Kidney tubule cell (primary cell): ENCODE data around the gene PTPN14.

Experiments
- DNase-seq: peaks from one replicate; pipeline ENCODE4 v3.0.0-alpha.2; 2018; ENCODE audit warnings: low spot score

PTPN14 gene

GRCh38 chr1:214568328-214568727 is 16.9 kb upstream of the PTPN14 start:
- no peak for DNase-seq

GRCh38 chr1:214567481-214567980 is 16.1 kb upstream of the PTPN14 start:
- DNase-seq, result no peak

DNA sequence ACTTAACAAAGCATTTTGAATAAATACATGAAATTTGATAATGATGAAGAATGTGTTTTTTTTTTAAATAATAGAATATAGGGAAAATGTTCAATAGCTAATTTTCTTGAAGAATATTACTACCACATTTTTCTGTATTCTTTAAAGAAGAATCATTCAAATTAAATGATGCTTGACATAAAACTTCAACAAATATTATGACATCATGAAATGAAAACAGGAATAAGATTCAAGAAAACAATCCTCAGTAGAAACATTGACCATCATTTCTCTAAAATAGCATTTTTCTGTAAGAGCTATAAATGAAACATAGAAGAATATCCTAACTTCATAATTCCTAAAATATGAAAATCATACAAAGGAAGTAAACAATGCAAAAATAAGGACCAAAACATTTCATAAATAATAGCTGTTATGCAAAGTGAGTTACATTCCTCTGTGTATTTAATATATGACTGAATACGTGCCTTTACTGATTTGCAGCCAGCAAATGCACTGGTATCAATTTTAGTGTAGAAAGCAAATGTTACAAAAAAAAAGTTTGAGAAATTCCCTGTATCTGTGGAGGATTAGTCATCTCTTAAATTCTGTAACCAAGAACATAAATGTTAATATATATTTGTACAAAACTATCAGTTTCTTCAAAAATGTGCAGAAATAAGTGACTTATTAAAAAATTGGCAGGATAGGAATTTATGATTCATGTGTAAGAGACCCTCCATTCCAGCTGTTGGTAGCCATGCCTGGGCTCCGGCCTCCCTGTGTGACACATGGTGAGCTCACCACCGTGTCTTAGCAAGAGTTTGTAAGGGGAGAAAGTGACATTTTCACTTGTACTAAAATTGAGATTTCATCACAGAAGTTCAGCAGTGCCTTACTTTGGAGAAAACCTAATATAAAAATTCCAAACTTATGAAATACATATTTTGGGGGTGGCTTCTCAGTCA is 15.0 kb upstream of the PTPN14 start:
- DNase-seq, result peak; percentile 95

- no peak for DNase-seq
These were observed 13.9 kb upstream of the PTPN14 start for GRCh38 chr1:214565310-214565709.

DNA sequence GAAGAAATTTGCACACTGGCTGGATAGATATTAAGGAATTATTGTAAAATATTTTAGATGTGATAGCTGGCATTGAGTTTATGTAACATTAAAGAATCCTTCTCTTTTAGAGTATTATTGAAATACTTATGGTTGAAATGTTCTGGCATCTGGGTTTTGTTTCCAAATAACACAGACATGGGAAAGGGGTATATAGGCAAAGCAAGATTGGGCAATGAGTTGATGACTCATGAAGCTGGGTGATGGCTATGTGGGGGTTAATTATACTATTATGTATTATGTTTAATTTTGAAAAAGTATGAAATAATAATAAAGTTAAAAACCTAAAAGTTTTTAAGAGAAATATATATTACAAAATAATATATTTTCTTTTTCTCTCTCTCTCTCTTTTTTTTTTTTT is 12.5 kb upstream of the PTPN14 start:
- no peak for DNase-seq

DNA sequence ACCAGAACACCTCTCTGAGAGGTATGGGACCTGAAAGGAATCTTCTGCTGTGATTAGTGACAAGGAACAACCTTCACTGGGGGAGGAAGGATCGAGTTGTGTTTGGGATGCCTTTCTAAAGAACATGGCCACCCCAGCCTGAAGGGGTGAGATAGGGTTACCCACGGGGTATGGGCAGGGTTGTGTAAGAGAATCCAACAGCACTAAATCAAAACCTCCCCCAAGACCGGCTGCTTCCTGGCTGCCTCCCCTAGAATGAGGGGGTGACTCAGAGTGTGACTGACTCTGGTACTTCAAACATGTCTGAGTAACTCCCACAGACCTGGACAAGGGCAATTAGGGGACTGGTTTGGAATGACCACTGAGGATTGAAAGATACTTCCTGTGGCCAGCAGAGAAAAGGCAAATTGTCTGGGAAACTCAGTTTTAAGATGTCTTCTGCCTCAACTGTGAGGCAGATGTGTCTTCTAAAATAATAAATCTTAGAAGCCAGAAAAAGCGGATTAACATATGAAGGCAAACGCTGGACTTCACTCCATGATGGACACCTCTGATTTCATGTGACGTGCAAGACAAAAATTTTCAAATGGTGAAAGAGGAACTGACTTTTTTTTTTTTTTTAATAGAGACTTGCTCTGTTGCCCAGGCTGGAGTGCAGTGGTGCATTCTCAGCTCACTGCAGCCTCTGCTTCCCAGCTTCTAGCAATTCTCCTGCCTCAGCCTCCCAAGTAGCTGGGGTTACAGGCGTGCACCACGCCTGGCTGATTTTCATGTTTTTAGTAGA is 6.7 kb upstream of the PTPN14 start:
- peak; percentile 93 for DNase-seq

GRCh38 chr1:214553142-214553710 is 1.8 kb upstream of the PTPN14 start:
- DNase-seq, result no peak

- DNase-seq, result peak; percentile 94
These were observed 789 bp upstream of the PTPN14 start for GRCh38 chr1:214552174-214552608.

DNA sequence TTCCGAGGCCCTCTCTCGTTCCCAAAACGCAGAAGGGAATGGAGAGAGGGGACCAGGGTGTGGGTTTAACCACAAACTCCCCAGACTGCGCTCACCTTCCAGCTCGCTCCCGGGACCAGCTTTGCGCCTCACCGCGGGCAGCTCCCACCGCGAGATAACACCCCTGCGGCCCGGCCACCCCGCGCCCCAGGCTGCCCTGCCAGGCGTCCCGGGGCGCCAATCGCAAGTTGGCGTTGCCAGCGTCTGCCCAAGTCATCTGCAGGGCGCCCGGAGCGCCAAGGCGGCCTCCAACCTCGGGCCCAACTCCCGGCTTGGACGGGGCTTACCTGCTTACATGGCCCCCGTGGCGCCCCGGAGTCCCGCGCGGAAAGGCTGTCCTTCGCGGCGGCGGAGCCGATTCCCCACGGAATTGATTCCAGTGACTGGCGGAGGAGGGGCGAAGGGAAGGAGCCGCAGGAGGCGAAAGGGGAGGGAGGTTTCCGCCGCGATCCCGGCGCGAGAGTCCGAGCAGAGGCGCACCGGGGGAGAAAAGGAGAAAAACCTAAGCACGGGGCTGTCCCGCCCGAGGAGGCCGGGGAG is 456 bp downstream of the PTPN14 start:
- DNase-seq, result no peak

DNA sequence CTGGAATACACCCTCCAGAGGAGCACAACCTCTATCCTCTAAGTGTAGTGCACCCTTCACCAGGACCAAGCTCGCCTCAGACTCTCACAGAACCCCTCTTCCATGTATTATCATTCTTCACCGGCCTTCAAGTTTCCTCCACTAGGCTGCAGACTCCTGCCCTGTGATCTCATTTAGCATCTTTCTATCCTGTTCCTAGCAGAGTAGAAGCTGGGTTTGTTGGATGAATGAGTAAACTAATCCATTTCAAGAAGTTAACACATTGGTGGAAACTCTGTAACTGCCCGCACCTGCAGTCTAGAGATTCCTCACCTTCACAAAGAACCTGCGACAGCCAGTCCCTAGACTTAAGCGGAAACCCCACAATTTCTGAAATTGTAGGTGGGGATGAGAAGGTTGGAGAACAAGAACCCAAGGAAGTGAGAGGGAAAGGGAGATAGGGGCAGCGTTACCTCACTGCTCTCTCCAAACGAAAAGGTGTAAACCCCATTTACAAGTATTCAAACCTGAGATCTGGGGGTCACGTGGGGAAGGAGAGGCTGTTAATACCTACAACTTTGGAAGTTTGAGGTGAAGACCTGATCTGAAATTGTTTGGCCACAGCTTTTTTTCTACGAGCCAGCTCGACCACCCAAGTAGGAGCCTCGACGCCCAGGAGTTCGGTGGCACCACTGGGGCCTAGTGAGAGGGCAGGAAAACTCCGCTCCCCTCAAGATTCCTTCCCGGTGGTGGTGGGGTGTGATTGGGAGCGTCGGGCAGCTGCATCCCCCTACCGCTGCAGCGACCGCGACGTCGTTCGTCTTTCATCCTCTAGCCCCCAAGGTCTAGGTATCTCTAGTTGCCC is 1.2 kb downstream of the PTPN14 start:
- peak; percentile 64 for DNase-seq

DNA sequence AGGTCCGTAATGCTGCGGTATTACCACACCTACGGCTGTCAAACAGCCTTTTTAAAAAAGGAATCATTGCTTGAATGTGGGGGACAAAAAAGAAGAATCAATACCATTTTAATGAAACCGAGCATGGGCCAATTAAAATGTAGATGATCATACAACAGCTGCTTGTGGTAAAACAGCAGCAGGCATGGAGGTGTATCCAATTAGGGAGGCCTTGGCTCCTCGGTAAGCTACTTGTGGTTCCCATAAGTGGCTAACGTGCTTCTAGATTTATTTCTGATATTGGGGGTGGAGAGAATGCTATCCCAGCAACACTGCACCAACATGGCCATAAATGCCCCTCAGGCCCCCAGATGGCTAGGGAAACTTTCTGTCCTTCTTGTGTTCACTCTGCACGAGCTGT is 1.8 kb downstream of the PTPN14 start:
- DNase-seq, result no peak

- DNase-seq, result peak; percentile 70
These were observed 2.4 kb downstream of the PTPN14 start for GRCh38 chr1:214548988-214549387.

GRCh38 chr1:214548271-214548670 is 3.1 kb downstream of the PTPN14 start:
- DNase-seq, result no peak

DNA sequence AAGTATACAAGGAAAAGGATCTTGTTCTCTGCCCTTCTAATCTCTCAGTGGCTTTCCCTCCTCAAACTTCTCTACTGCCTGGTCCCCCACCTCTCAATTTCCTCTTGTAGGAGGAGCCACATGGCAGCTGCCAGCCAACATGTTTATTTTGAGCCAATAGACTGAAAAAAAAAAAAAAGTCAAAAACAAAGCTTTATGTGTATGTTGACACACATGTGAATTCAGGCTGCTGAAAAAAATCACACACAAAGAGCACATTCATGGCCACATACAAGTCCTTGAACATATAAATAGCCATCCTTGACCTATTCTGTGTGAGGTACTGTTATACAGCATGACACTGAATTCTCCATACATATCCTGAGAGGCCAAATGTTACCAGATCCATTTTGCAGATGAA is 3.7 kb downstream of the PTPN14 start:
- DNase-seq, result no peak

DNA sequence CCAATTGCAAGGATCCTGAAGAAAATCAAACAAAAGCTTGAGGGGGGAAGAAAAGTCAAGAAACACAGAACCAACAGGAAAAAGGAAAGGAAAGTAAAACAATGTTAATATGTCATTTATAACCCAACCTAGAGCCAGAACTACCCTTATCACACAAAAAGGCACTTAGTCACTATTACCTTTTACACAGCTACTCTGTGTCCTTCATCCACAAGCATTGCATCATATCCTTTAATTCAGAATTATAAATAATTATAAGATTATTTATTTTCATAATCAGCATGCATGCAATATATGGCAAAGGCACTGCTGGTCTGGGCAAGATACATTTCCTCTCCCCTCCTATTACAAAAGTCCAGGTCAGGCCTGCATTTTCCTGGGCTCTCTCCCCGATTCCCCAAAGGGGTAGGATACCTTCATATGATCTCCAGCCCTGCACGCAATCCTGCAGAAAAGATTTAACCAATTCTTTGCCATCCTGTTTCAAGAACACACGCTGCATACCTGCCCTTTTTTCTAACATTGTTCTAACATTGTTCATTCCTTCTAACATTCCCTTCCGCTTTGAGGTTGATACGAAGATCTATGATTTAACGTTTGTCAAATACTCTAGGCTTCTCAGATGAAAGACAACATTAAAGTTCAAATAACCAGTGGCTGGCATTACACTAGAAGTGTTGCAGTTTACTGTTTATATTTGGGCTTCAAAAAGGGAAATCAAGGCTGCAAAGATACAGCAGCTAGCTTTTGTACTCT is 4.3 kb downstream of the PTPN14 start:
- DNase-seq, result peak; percentile 28

DNA sequence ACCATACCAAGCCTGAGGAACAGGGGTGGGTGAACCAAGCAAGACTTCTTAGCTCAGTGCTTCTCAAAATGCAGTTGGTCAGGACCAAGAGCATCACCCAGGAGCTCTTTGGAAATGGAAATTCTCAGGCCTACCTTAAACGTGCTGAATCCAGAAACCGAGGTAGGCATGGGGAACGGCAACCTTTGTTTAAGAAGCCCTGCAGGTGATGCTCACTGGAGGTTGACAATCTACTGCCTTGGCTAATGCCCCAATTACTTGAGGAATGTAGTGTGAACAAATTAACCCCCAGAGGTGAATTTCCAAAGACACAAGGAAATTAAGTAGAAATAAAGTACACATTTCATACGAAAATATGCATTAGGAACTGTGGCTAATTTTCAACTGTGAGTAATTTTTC is 5.3 kb downstream of the PTPN14 start:
- peak; percentile 43 for DNase-seq

DNA sequence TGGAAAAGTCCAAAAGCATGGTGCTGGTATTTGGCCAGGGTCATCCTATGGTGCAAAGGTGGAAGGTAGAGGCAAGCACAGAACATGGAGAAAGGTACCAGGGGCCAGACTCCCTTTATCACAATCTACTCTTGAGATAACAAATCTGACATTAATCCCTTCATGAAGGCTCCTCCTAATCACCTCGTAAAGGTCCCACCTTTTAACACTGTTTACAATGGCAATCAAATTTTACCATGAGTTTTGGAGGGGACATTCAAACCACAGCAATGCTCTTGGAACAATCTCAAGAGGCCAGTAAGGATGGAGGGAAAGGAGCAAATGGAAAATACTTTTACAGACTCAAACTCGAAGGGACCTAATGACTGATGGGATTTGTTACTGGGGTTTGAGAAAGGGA is 6.1 kb downstream of the PTPN14 start:
- DNase-seq, result no peak

GRCh38 chr1:214544791-214545190 is 6.6 kb downstream of the PTPN14 start:
- no peak for DNase-seq

DNA sequence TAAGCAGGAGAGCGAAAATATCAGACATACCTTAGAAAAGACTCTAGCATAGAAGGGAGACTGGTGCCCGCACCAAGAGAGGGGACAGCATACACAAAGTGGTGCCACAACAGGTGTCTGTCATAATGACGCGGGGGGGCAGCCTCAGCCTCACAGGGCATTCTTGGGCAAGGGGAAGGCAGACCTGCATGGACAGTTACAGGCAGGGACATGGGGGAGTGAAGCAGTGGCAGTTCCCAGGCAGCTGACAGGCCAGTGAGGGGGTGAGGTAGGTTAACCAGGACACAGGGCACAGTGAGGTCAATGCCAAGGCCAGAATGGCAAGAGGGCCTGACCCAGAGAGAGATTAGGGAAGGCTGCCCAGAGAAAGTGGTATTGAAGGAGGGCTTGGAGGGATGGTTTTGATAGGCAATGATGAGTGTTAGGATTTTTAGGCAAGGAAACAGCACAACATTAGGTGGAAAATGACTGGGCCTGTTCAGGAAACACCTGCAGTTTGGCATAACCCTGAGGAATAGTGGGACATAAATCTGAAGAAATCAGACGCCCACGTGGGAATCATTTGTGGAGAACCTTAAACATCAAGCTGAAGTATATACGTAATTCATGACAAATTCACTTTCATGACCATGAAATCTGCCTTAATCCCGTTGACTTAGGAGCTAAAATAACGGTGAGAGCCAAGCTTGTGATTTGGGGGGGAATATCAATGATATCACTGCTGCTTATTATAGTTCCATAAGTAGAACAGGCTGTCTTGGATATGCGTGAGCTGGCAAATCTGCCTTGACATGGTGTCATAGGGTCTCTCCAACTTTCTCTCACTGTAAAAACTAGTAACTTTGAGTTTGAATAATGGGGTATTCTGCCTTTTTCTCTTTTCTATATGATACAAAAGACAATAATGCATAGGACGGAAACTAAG is 8.9 kb downstream of the PTPN14 start:
- DNase-seq, result no peak
